ENCODE data around the gene ADARB2.

DNA sequence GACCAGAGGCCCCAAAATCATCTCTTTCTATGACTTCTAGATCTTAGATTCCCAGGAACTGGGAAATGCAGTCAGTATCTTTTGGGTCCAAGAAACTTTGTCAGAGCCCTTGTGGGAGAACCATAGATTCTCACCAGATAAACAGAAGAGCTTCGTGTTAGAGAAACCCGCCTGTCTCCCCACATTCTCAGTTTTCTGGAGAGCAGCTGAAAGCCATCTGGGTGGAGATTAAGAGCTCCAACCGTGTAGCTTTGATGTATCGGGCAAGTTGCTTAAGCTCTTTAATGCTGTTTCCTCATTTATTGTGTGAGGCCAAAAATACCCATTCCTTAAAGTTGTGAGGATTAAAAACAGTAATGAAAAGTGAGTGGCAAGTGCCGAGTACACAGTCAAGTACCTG, 573.5 kb downstream of the ADARB2 start:
- TF ChIP-seq LEF1 (IDR thresholded peaks at IDR 0.05; ENCODE audit: borderline replicate concordance) (no peak), FOXA1 (IDR thresholded peaks at IDR 0.05) (no peak), ZNF384 (IDR thresholded peaks at IDR 0.05) (no peak), SP1 (IDR thresholded peaks at IDR 0.05) (no peak), BHLHE40 (IDR thresholded peaks at IDR 0.05; ENCODE audit: borderline replicate concordance) (no peak)

Data from HEK293T (cell line).